NCI-H526 treated with DMSO at 0.1 percent for 48 hours (cell line): ENCODE measurements around the gene FMR1NB.
A peak's percentile ranks its signal among the peaks of the same experiment; 100 is the strongest.

Source experiments
- DNase-seq: peaks from one replicate; lab custom pipeline; 2025; lab: John Stamatoyannopoulos, UW

The FMR1NB gene

DNA sequence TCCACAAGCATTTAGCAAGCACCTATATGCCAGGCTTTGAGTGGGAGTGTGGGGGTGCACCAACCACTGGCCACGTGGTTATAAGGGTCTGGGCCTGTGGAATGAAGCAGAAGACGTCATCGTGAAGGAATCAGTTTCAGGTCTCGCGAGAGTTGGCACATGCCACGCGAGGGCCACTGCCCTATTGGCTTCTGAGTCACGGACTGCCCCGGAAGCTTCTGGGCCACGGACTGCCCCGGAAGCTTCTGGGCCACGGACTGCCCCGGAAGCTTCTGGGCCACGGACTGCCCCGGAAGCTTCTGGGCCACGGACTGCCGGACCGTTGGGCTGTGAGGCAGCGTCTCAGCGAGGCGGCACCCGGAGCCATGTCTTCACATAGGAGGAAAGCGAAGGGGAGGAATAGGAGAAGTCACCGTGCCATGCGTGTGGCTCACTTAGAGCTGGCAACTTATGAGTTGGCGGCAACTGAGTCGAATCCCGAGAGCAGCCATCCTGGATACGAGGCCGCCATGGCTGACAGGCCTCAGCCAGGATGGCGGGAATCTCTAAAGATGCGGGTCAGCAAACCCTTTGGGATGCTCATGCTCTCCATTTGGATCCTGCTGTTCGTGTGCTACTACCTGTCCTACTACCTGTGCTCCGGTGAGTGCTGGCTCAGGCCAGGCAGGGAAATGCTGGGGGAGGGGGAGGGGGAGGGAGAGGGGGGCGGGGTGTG, at the start of gene FMR1NB:
TSS of gene FMR1NB (plus strand) at position 300 of the 715 bp plus-strand sequence. CDS start at position 366, 66 bp downstream.
- DNase-seq: no peak

- DNase-seq: no peak
Observed at GRCh38 chrX:147933815-147934214, 47.3 kb upstream of the FMR1NB start.

- DNase-seq: no peak
Observed at GRCh38 chrX:147935156-147935758, 45.9 kb upstream of the FMR1NB start.

GRCh38 chrX:147945286-147945685, 35.9 kb upstream of the FMR1NB start:
- no peak for DNase-seq

- DNase-seq: no peak
Observed at GRCh38 chrX:147948531-147948930, 32.6 kb upstream of the FMR1NB start.

- DNase-seq: no peak
Observed at GRCh38 chrX:147950352-147950751, 30.8 kb upstream of the FMR1NB start.

DNA sequence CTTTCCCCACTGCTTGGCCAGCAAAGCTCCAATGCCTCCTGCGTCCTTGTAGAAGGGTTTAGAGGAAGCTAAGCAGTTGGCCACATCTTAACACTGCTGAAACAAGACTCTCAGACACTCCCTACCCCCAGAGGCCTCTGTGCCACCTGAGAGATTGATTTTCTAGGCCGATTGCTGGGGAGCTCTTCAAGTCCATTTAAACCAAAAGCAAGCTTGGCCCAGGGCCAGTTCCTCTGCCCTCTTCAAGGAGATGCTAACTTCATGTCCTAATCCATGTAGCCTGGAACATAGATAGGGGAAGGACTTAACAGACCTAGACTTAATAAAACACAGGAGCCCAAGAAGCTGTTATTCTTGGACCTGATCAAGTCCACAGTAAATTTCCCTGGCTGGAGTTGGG, 27.2 kb upstream of the FMR1NB start:
- no peak for DNase-seq

DNA sequence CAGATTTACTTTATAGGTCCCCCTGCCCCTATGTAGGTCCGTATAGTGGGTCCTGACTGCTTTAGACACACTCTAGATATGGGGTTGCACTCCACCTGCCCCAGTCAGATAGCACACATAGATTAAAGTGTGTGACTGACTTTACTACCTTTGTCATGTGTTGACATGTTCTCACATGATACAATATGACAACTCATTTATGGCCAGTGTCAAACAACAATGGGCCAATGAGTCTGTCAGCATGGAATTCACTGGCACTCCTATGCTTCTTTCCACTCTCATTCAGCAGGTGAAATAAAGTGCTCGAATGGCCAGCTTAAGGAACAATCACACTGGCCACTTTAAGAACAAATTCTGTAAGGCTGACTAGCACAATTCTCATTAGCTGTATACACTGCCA, 23.8 kb upstream of the FMR1NB start:
- no peak for DNase-seq

DNA sequence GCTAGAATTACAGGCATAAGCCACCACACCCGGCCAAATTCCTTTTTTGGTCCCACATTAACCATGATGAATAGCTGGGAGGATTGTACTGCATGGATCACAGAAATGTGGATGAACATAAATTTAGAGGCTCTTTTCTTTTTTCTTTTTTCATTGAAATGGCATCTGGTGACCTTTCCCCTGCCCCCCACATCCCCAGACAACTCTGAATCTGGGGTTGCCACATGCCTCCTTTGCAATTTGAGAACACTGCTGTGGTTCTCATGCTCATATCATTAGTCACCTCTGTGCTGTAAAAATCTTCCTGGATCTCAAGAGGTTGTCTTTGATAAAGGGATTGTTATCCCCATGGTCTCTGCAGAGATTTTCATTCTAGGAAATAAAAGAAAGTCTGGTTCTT, 22.8 kb upstream of the FMR1NB start:
- no peak for DNase-seq

DNA sequence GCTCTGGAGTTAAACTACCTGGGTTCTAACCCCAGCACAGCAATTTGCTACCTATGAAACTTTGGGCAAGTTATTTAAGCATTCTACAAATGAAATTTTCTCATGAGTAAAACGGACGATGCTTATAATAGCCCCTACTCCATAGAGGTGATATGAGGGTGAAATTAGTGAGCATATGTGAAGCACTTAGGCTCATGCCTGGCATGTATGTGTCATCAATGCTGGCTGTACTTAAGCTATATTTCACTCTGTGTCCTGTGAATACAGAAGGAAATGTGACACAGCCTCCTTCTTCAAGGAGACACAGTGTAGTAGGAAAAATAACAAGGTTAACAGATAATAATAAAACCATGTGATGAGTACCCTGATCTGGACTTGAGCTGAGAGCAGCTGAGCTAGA, 20.4 kb upstream of the FMR1NB start:
- DNase-seq: no peak

- DNase-seq: no peak
Observed at GRCh38 chrX:147962476-147962875, 18.7 kb upstream of the FMR1NB start.

DNA sequence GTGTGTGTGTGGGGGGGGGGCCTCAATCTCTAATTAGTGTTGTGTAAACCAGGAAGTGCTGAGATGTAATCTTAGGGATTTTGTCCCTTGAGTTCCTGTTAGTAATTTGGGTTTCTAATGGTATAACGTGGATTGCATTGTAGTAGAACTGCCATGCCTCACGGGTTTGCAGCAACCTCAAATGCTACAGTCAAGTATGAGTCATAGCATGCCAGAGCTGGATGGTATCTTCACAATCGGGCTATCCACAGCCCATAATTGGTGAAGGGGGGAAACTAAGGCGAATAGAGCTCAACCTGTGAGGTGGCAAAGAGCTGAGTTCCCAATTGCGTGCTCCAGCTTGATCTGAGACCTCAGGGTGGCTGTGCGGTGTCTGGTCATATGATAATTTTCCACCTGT, 2.2 kb upstream of the FMR1NB start:
- no peak for DNase-seq

DNA sequence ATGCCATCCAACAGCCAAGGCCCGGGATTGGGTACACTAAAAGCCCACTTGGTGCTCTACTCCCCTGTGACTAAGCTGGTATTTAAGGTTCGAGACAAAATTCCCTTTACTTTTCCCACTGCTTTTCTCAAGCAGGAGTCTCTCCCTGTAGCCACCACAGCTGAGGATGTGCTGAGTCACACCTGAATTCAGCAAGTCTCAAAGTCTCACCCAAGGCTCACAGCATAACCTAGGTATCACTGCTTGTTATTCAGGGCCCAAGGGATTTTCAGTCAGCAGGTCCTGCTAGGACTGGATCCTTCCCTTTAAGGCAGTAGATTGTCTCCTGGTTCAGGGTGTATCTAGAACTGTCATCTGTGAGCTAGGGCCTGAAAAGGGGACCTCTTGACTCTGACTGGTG, 39.2 kb downstream of the FMR1NB start:
- no peak for DNase-seq

- no peak for DNase-seq
Observed at GRCh38 chrX:148024425-148025148, 43.5 kb downstream of the FMR1NB start.

- DNase-seq: no peak
Observed at GRCh38 chrX:148035380-148035779, 54.2 kb downstream of the FMR1NB start.

- DNase-seq: no peak
Observed at GRCh38 chrX:148037020-148037419, 55.9 kb downstream of the FMR1NB start.

DNA sequence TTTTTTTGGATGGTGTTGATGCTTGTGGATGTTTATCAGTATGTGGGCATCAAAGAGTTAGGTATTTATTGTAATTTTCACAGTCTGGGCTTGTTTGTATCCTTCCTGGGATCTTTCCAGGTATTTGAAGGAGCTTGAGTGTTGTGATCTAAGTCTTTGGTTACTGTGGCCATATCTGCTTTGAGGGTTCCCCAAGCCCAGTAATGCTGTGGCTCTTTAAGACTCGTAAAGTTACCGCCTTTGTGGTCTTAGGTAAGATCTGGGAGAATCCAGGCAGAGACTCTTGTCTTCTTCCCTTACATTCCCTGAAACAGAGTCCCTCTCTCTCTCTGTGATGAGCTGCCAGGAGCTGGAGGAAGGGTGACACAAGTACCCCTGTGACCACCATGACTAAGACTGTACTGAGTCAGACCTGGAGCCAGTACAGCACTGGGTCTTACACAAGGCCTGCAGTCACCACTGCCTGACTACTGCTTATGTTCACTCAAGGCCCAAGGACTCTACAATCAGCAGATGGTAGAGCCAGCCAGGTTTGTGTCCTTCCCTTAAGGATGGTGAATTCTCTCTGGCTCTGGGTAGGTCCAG, 62.2 kb downstream of the FMR1NB start:
- no peak for DNase-seq

DNA sequence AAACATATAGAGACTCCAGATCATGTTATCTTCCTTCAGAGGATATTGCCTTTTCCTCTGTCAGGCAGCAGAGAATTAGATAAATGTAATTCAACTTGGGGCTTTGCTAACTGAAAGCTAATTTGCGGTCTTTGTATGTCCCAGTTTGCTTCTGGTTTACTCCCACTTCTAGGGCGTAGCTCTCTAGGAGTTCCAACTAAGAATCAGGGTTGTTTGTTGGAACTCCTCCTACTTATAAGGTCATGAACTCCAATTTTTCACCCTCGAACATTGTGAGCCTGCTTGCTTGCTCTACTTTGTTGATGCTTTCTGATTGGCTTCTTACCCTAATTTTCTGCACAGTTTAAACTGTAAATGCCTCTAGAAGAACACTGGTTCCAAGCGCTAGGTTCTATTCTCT, 66.1 kb downstream of the FMR1NB start:
- no peak for DNase-seq

DNA sequence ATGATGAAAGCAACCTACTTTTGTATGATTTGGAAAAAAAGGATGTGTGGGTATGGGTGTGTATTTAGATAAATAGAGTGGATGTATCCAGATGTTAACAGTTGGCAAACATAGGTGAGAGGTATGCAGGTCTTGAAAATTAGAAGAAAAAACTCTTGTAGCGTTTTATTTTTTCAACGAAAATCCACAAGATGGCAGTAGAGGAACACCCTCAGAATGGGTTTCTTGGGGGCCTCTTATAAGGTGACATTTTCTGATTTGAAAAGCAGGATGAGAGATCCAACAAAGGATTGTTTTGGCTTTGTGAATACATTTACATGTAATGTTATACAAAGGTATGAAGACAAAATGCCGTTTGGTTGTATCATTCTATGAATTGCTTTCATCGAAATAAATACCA, 68.3 kb downstream of the FMR1NB start:
- peak; percentile 0 for DNase-seq

DNA sequence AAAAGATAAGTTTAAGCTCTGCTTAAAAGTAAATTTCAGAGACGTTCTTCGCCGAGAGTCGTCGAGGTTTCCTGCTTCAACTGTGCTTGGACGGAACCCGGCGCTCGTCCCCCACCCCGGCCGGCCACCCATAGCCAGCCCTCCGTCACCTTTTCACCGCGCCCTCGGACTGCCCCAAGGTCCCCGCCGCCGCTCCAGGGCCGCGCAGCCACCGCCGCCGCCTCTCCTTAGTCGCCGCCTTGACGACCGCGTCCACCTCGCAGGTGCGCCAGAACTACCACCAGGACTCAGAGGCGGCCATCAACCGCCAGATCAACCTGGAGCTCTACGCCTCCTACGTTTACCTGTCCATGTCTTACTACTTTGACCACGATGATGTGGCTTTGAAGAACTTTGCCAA, 70.8 kb downstream of the FMR1NB start:
- DNase-seq: no peak

DNA sequence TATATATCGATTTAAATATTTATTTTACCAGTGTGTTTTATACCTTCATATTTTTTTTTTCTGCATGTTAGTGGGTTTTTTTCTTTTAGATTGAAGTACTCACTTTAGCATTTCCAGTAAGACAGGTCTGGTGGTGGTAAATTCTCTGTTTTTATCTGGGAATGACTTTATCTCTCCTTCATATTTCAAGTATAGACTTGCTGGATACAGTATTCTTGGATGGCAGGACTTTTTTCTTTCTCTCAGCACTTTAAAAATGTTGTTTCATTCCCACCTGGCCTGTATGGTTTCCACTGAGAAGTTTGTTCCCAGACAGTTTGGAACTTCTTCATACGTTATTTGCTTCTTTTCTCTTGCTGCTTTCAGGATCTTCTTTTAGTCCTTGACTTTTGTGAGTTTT, 86.1 kb downstream of the FMR1NB start:
- no peak for DNase-seq

GRCh38 chrX:148069759-148070503, 88.8 kb downstream of the FMR1NB start:
- no peak for DNase-seq
